Caco-2 (cell line): Measurements from ENCODE around the gene PTPA. TPM values are rescaled to one million over a fixed set of nuclear protein-coding genes. Genes with fewer than 3 reads are reported as not detected.

Experiments
- BruUV-seq: library from RNA; stranded (reverse); fragments of 400-500 nt; replicated peaks from 2 replicates; lab custom pipeline; 2021; lab: Mats Ljungman, UMichigan
- CTCF ChIA-PET: fragments of 300-600 bp; sonication (Branson Sonifier 250); formaldehyde crosslinking; loops from one replicate; lab custom pipeline; 2022; ENCODE audit warnings: antibody characterized with exemption; lab: Charles Lee
- POLR2A ChIA-PET: fragments of 300-600 bp; sonication (Branson Sonifier 250); formaldehyde crosslinking; loops from one replicate; lab custom pipeline; 2022; ENCODE audit warnings: antibody characterized with exemption; lab: Charles Lee
- DNase-seq, 2 experiments: peaks; one replicate each; pipeline versions ENCODE4 v3.0.0 to v3.0.0-alpha.2; 2020 to 2022
- H3K27me3 ChIP-seq: replicated peaks from 2 replicates; pipeline ENCODE4 v1.6.0; 2011; ENCODE audit warnings: low read length; ENCODE audit not compliant: control insufficient read depth, insufficient read depth
- H3K36me3 ChIP-seq: 2 replicates; pipeline ENCODE4 v1.5.1; 2011; ENCODE audit warnings: low read length; ENCODE audit not compliant: control insufficient read depth, insufficient read depth
- H3K4me1 ChIP-seq: fragments of 250-450 bp; sonication (Bioruptor Pico); 2 replicates; pipeline ENCODE4 v1.5.1; 2020; ENCODE audit warnings: mild to moderate bottlenecking
- H3K4me3 ChIP-seq: 2 replicates; pipeline ENCODE4 v1.5.1; 2011; ENCODE audit warnings: low read depth, mild to moderate bottlenecking, control low read depth, low read length
- H3K9me3 ChIP-seq: fragments of 250-450 bp; sonication (Bioruptor Pico); 2 replicates; pipeline ENCODE4 v1.5.1; 2020; ENCODE audit warnings: mild to moderate bottlenecking, moderate library complexity
- H3K27ac Mint-ChIP-seq: one replicate; pipeline ENCODE4 v1.8.0; 2022; ENCODE audit warnings: mixed read lengths; ENCODE audit not compliant: unreplicated experiment
- H3K27me3 Mint-ChIP-seq: one replicate; pipeline ENCODE4 v1.8.0; 2022; ENCODE audit warnings: mixed read lengths; ENCODE audit not compliant: insufficient read depth, unreplicated experiment
- H3K36me3 Mint-ChIP-seq: one replicate; pipeline ENCODE4 v1.8.0; 2022; ENCODE audit warnings: mild to moderate bottlenecking, mixed read lengths; ENCODE audit not compliant: insufficient read depth, unreplicated experiment
- H3K4me1 Mint-ChIP-seq: one replicate; pipeline ENCODE4 v1.8.0; 2022; ENCODE audit warnings: low read depth, mixed read lengths; ENCODE audit not compliant: unreplicated experiment
- H3K4me3 Mint-ChIP-seq: one replicate; pipeline ENCODE4 v1.8.0; 2022; ENCODE audit warnings: mild to moderate bottlenecking, moderate library complexity, mixed read lengths; ENCODE audit not compliant: unreplicated experiment
- H3K9me3 Mint-ChIP-seq: one replicate; pipeline ENCODE4 v1.8.0; 2022; ENCODE audit warnings: mixed read lengths; ENCODE audit not compliant: unreplicated experiment
- intact Hi-C: fragments of 100-400 bp; cut with micrococcal nuclease; formaldehyde crosslinking; loops from one replicate; pipeline ENCODE4 v1.10.0; 2022; ENCODE audit not compliant: unreplicated experiment
- total RNA-seq: library from RNA; stranded (reverse); gene quantifications from 2 replicates; pipeline ENCODE4 v1.2.3, GENCODE V29; 2022
- TF ChIP-seq, protein P1 (sequence below), 2 experiments: fragments of 200-600 bp in 1 of 2; IDR thresholded peaks; 1 replicate in 1 of 2; 2 replicates in 1 of 2; pipeline versions ENCODE4 v1.5.1 to v1.8.0; 2011 to 2022; ENCODE audit warnings: antibody characterized with exemption in 1 of 2, control low read depth in 1 of 2, inconsistent platforms in 1 of 2, low read depth in 1 of 2, low read length in 1 of 2, mild to moderate bottlenecking in 1 of 2, moderate library complexity in 1 of 2; ENCODE audit not compliant: insufficient read depth in 1 of 2, severe bottlenecking in 1 of 2, unreplicated experiment in 1 of 2

PTPA gene
- total RNA-seq, 1 experiment from 2014 or later = 100 TPM

DNA sequence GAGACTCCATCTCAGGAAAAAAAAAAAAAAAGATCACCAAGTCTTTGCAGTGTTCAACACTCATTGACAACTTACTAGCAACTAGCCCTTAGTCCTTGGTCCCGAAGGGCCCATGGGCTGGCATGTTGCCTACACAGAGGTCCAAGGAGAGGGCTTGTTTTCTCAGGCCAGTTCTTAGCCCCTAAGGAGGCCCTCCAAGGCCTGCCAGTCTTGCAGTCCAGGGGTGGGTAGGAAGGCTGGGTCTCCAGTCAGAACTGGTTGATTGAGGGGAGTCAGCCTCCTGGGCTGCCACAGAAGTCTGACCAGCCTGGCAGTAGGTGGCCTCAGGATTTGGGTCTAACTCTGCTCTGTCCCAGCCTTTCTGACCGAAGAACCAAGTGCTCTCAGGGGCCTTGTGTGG, 34.1 kb downstream of the PTPA start:
- Mint-ChIP-seq H3K27ac (peak overlapping the region; percentile 93), H3K36me3 (peaks cover 45% of the 10 kb centered on the region), H3K4me3 (no peak overlapping the region), H3K4me1 (peaks cover 29% of the 10 kb centered on the region), H3K27me3 (no peaks in the 10 kb centered on the region), H3K9me3 (no peaks in the 10 kb centered on the region)
- H3K9me3 ChIP-seq = no peaks in the 10 kb centered on the region
- peaks cover 57% of the 10 kb centered on the region for H3K4me1 ChIP-seq
- TF ChIP-seq, protein P1, sequence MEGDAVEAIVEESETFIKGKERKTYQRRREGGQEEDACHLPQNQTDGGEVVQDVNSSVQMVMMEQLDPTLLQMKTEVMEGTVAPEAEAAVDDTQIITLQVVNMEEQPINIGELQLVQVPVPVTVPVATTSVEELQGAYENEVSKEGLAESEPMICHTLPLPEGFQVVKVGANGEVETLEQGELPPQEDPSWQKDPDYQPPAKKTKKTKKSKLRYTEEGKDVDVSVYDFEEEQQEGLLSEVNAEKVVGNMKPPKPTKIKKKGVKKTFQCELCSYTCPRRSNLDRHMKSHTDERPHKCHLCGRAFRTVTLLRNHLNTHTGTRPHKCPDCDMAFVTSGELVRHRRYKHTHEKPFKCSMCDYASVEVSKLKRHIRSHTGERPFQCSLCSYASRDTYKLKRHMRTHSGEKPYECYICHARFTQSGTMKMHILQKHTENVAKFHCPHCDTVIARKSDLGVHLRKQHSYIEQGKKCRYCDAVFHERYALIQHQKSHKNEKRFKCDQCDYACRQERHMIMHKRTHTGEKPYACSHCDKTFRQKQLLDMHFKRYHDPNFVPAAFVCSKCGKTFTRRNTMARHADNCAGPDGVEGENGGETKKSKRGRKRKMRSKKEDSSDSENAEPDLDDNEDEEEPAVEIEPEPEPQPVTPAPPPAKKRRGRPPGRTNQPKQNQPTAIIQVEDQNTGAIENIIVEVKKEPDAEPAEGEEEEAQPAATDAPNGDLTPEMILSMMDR (IDR thresholded peaks at IDR 0.05; ENCODE audit: insufficient read depth in 1 of 2, low read depth in 1 of 2, low read length in 1 of 2, severe bottlenecking in 1 of 2, unreplicated experiment in 1 of 2) = no peak
- BruUV-seq = no TSS peak
- CTCF ChIA-PET = interaction anchor here (0.7 to 1.5 kb wide), 2 partner anchors 14 to 479 kb away, joined by 4 to 8 read pairs; no protein-coding TSS in a partner anchor
- POLR2A ChIA-PET = interaction anchor here (1.3 kb wide), 1 partner anchor 33 kb away, joined by 11 read pairs; the partner anchor contains the start of gene IER5L
- DNase-seq = no peak
- intact Hi-C loops = no loop called here
- peaks cover 5% of the 10 kb centered on the region for H3K36me3 ChIP-seq
- H3K4me3 ChIP-seq = no peak overlapping the region
- no peaks in the 10 kb centered on the region for H3K27me3 ChIP-seq

DNA sequence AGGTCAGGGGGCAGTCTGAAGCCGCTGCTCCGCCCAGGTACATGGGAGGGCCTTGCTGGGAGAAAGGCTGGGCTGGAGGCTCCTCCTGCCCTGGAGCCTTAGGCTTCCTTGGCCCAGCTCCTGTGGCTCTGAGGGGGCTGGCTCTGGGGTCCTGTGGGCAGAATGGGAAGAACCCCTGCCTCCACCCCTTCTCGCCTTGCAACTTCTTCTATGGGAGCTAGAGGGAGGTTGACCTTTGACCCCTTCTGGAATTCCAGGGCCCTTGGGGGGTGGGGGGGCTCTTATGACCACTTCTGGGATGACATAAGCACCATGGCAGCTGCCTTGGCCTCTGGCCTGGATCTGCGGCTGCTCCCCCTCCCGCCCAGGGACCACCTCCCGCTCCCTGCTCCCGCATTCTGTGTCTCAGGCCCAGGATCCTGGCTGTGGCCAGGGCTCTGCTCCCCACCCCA, 34.7 kb downstream of the PTPA start:
- peak; percentile 55 to 76 for DNase-seq
- POLR2A ChIA-PET = interaction anchor here (1.3 kb wide), 1 partner anchor 32 kb away, joined by 11 read pairs; the partner anchor contains the start of gene IER5L
- no peaks in the 10 kb centered on the region for H3K9me3 ChIP-seq
- Mint-ChIP-seq H3K9me3 (no peaks in the 10 kb centered on the region), H3K27me3 (no peaks in the 10 kb centered on the region), H3K4me1 (peaks cover 29% of the 10 kb centered on the region), H3K4me3 (peak overlapping the region; percentile 29), H3K27ac (peak overlapping the region; percentile 93), H3K36me3 (peaks cover 47% of the 10 kb centered on the region)
- TF ChIP-seq, protein P1 (IDR thresholded peaks at IDR 0.05; ENCODE audit: insufficient read depth in 1 of 2, low read depth in 1 of 2, low read length in 1 of 2, severe bottlenecking in 1 of 2, unreplicated experiment in 1 of 2) = no peak
- peaks cover 5% of the 10 kb centered on the region for H3K36me3 ChIP-seq
- CTCF ChIA-PET = interaction anchor here (0.5 to 1.5 kb wide), 5 partner anchors 14 to 645 kb away, joined by 3 to 8 read pairs (median 3); no protein-coding TSS in a partner anchor
- H3K4me1 ChIP-seq = peaks cover 55% of the 10 kb centered on the region
- BruUV-seq = no TSS peak
- H3K27me3 ChIP-seq = no peaks in the 10 kb centered on the region
- no peak overlapping the region for H3K4me3 ChIP-seq
- intact Hi-C loops = no loop called here

DNA sequence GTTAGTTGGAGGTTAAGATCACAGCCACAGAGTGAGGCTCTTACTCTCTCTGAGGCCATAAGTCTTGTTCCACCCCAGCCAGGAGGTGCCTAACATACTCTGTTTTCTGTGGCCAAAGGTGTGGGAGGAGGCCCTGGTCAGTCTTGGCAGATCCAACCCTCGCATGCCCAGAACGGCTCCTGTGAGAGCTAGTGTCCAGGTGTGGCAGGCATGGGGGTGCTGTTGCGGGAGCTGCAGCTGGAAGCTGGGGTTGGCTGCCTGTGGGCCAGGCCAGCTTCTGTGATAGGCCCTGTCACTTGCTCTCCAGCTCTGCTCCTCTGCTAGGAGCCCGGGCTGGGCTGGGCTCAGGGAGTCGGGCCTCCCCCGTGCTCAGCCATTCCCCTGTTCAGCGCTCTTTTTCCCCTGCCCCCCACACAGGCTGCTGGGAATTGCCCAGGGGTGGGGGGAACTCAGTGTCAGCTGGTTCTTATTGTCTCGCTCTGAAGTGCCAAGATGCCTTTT, 35.3 kb downstream of the PTPA start:
- Mint-ChIP-seq H3K27ac (peak overlapping the region; percentile 93), H3K36me3 (peaks cover 52% of the 10 kb centered on the region), H3K9me3 (no peaks in the 10 kb centered on the region), H3K4me1 (peaks cover 29% of the 10 kb centered on the region), H3K4me3 (peak overlapping the region; percentile 29), H3K27me3 (no peaks in the 10 kb centered on the region)
- no peaks in the 10 kb centered on the region for H3K9me3 ChIP-seq
- CTCF ChIA-PET = interaction anchor here (0.5 to 1.5 kb wide), 6 partner anchors 15 to 644 kb away, joined by 3 to 8 read pairs (median 3); no protein-coding TSS in a partner anchor
- BruUV-seq = no TSS peak
- TF ChIP-seq, protein P1 (IDR thresholded peaks at IDR 0.05; ENCODE audit: insufficient read depth in 1 of 2, low read depth in 1 of 2, low read length in 1 of 2, severe bottlenecking in 1 of 2, unreplicated experiment in 1 of 2) = no peak
- no peak overlapping the region for H3K4me3 ChIP-seq
- no peaks in the 10 kb centered on the region for H3K27me3 ChIP-seq
- intact Hi-C loops = no loop called here
- peaks cover 5% of the 10 kb centered on the region for H3K36me3 ChIP-seq
- DNase-seq = no peak
- POLR2A ChIA-PET = interaction anchor here (1.3 kb wide), 1 partner anchor 32 kb away, joined by 11 read pairs; the partner anchor contains the start of gene IER5L
- H3K4me1 ChIP-seq = peaks cover 49% of the 10 kb centered on the region
